GM18508 (cell line): ENCODE data around the gene CD37.
"Not testable (repeated sequence)": the region's sequence is repeated elsewhere in the genome, so short reads cannot be mapped to it uniquely, and the experiment has no call there.

ENCODE experiments used
- ATAC-seq: cut with Tn5 transposase; IDR thresholded peaks from one replicate; pipeline ENCODE4 v1.9.1; 2021; ENCODE audit warnings: moderate number of reproducible peaks; ENCODE audit not compliant: insufficient read depth, unreplicated experiment

Gene CD37

GRCh38 chr19:49371184-49371583, 36.0 kb downstream of the CD37 start:
- ATAC-seq: no peak

- ATAC-seq: not testable (repeated sequence)
Observed at GRCh38 chr19:49373174-49373573, 38.0 kb downstream of the CD37 start.

GRCh38 chr19:49374665-49375434, 39.6 kb downstream of the CD37 start:
- ATAC-seq: no peak

- ATAC-seq: no peak
Observed at GRCh38 chr19:49378512-49378911, 43.3 kb downstream of the CD37 start.

DNA sequence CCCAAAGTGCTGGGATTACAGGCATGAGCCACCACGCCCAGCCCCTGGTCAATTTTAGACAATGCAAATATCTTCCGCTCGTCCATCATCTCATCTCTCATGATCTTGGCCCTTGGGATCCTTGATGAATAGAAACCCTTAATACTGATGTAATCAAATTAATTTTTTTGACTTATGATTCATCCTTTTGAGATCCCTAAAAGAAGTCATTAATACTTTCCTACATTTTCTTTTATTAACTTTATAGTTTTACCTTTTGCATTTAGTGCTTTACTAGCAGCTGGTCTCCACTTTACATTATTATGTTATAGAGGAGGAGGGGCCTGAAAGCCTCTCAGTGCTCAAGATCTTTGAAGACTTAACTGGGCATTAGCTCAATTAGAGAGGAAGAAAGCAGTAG, 45.2 kb downstream of the CD37 start:
- no peak for ATAC-seq

DNA sequence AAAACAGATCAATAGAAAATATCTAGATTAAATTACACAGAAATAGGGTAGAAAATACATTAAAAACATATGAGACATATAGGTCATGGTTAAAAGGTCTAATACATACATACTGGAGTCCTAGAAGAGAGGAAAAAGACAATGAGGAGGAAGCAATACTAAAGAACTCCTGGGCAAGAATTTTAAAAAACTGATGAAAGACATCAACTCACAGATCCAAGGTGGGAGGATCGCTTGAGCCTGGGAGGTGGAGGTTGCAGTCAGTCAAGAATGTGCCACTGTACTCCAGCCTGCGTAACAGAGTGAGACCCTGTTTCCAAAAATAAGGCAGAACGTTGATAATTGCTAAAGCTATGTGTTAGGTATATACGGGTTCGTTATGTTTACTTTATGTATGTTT, 47.4 kb downstream of the CD37 start:
- ATAC-seq: no peak

- no peak for ATAC-seq
Observed at GRCh38 chr19:49383599-49383998, 48.4 kb downstream of the CD37 start.

DNA sequence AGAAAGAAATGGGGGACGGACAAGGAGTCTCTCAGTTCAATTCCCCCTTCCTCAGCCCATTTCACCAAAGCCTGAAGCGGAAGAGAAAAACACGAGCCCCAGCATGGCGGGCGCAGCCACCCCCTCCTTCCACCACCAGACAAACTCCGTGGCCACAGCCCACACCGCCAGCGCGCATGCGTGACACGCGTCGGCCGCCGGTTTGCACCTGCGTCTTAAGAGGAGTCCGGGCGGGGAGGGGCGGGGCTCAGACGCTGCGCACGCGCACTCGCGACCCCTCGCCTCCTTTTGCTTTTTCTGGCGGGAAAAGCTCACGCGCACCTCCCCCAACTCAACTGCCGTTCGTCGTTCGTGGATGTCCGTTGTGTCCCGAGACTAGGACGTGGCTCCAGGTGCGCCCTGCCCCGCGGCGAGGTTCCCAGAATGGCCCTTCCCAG, 52.7 kb downstream of the CD37 start, which contains the start of gene KASH5:
KASH5 (plus strand) TSS at position 314 of the 437 bp plus-strand sequence. CDS start 2,635 bp downstream, outside the sequence.
- ATAC-seq: no peak

DNA sequence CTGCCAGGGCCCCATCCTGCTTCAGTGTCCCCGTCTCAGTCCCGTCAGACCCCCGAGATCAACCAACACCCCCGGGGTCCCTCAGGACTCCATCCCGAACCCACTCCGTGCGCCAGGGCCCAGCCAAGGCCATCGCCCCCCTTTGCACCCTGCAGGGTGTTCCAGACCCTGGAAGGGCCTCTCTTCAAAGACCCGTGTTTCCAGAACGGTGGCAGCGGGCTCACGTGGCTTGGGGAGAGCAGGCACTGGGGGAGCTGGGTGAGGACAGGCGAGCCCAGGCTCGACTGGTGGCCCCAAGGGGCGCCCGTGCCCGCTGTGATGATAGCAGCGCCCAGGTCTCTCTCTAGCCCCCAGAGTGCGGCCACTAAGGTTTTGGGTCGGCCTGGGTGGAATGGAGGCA, 54.2 kb downstream of the CD37 start:
- no peak for ATAC-seq
